A673 (cell line): ENCODE results near the gene SUPT3H.

Experiments used
- CTCF ChIP-seq: fragments of 300-800, 200-600 bp; sonication (generic); conservative IDR thresholded peaks from 2 replicates; pipeline ENCODE4 v1.5.1; 2017; ENCODE audit warnings: low read depth, mild to moderate bottlenecking, antibody characterized with exemption, low read length, moderate library complexity, mixed read lengths
- EZH2 ChIP-seq: fragments of 200-600 bp; sonication (generic); IDR thresholded peaks from 2 replicates; pipeline ENCODE4 v1.6.1; 2017; ENCODE audit warnings: borderline replicate concordance, low read depth, mild to moderate bottlenecking, mixed read lengths, antibody characterized with exemption, low read length; ENCODE audit not compliant: poor library complexity, severe bottlenecking

GRCh38 chr6:44833248-44833647 is 544.5 kb downstream of the SUPT3H start:
- TF ChIP-seq CTCF (no peak), EZH2 (no peak)
